Panc1 (cell line): ENCODE data around the gene BLCAP.

ENCODE experiments used
- CTCF ChIP-seq: fragments of 450-650 bp; IDR thresholded peaks from 2 replicates; pipeline ENCODE4 v1.5.1; 2017; ENCODE audit warnings: mild to moderate bottlenecking
- POLR2AphosphoS5 ChIP-seq: IDR thresholded peaks from 2 replicates; pipeline ENCODE4 v1.6.1; 2012; ENCODE audit warnings: mild to moderate bottlenecking, low read depth, low read length, moderate library complexity
- SIN3A ChIP-seq: IDR thresholded peaks from 2 replicates; pipeline ENCODE4 v1.6.1; 2012; ENCODE audit warnings: low read depth, mild to moderate bottlenecking, low read length, moderate library complexity, borderline replicate concordance; ENCODE audit not compliant: insufficient read depth
- TF ChIP-seq, protein P1 (sequence below), 2 experiments: IDR thresholded peaks; 2 replicates each; pipeline ENCODE4 v1.6.1; 2011 to 2012; ENCODE audit warnings: low read depth in 2 of 2, control low read depth in 1 of 2, low read length in 1 of 2, mild to moderate bottlenecking in 1 of 2, moderate library complexity in 1 of 2; ENCODE audit not compliant: insufficient read depth in 1 of 2

DNA sequence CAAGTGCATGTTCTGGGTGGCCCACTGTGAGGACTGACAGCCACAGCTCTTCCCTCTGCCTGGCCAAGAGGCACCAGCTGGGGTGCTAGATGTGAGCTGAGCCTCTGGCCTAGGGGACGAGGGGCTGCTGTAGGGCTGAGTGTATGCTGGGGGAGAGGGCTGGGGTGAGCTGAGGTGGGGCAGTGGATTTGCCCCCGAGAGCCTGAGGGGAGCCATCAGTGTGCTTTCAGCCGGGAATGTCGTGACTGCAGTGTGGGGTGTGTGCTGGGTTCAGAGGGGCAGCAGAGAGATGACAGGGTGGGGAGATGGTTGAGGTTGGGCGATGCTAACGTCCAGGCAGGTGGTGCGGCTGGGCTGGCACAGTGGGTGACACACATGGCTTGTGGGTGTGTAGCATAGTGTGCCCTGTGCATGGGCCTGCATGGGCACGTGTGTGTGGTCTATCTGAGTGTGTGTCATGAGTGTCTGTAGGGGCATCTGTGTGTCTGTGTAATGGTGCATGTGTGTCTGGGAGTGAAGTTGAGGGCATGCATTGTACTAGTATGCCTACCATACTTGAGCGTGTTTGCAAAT, 46.0 kb upstream of the BLCAP start:
- TF ChIP-seq SIN3A: no peak
- TF ChIP-seq CTCF: no peak
- no peak for TF ChIP-seq POLR2AphosphoS5
- TF ChIP-seq, protein P1, sequence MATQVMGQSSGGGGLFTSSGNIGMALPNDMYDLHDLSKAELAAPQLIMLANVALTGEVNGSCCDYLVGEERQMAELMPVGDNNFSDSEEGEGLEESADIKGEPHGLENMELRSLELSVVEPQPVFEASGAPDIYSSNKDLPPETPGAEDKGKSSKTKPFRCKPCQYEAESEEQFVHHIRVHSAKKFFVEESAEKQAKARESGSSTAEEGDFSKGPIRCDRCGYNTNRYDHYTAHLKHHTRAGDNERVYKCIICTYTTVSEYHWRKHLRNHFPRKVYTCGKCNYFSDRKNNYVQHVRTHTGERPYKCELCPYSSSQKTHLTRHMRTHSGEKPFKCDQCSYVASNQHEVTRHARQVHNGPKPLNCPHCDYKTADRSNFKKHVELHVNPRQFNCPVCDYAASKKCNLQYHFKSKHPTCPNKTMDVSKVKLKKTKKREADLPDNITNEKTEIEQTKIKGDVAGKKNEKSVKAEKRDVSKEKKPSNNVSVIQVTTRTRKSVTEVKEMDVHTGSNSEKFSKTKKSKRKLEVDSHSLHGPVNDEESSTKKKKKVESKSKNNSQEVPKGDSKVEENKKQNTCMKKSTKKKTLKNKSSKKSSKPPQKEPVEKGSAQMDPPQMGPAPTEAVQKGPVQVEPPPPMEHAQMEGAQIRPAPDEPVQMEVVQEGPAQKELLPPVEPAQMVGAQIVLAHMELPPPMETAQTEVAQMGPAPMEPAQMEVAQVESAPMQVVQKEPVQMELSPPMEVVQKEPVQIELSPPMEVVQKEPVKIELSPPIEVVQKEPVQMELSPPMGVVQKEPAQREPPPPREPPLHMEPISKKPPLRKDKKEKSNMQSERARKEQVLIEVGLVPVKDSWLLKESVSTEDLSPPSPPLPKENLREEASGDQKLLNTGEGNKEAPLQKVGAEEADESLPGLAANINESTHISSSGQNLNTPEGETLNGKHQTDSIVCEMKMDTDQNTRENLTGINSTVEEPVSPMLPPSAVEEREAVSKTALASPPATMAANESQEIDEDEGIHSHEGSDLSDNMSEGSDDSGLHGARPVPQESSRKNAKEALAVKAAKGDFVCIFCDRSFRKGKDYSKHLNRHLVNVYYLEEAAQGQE (IDR thresholded peaks at IDR 0.05; ENCODE audit: insufficient read depth in 1 of 2, low read depth in 2 of 2, low read length in 1 of 2): 0 out of 4 replicates have a peak, but pooled peaks of 1 of the 2 experiments have one; percentile 27
